Activated CD4-positive, alpha-beta memory T cell treated with anti-CD3 and anti-CD28 coated beads for 36 hours (primary cell): Measurements from ENCODE around the gene NECAB2. TPM values are rescaled to one million over a fixed set of nuclear protein-coding genes. Genes with fewer than 3 reads are reported as not detected.

Experiments
- CTCF ChIA-PET: fragments of 350-600 bp; sonication (Branson Sonifier 250); formaldehyde crosslinking; loops from one replicate; lab custom pipeline; 2021; ENCODE audit warnings: antibody characterized with exemption, inconsistent platforms; lab: Charles Lee
- POLR2A ChIA-PET: fragments of 350-600 bp; sonication (Branson Sonifier 250); formaldehyde crosslinking; loops from one replicate; lab custom pipeline; 2021; ENCODE audit warnings: antibody characterized with exemption; lab: Charles Lee
- DNase-seq: peaks from one replicate; pipeline ENCODE4 v3.0.0-alpha.2; 2020
- H3K27ac Mint-ChIP-seq: one replicate; pipeline ENCODE4 v1.8.0; 2021; ENCODE audit warnings: mixed read lengths
- H3K27me3 Mint-ChIP-seq: one replicate; pipeline ENCODE4 v1.8.0; 2021; ENCODE audit warnings: mixed read lengths
- H3K36me3 Mint-ChIP-seq: one replicate; pipeline ENCODE4 v1.8.0; 2021; ENCODE audit warnings: mixed read lengths
- H3K4me1 Mint-ChIP-seq: one replicate; pipeline ENCODE4 v1.8.0; 2021; ENCODE audit warnings: low read depth, mixed read lengths
- H3K4me3 Mint-ChIP-seq: one replicate; pipeline ENCODE4 v1.8.0; 2021; ENCODE audit warnings: mild to moderate bottlenecking, mixed read lengths
- H3K9me3 Mint-ChIP-seq: one replicate; pipeline ENCODE4 v1.8.0; 2021; ENCODE audit warnings: mixed read lengths
- intact Hi-C: fragments of 100-400 bp; cut with micrococcal nuclease; formaldehyde crosslinking; loops from one replicate; pipeline ENCODE4 v1.15.1; 2023
- total RNA-seq, 2 experiments: library from RNA; stranded (reverse); gene quantifications; one replicate each; pipeline ENCODE4 v1.2.3, GENCODE V29; 2021

Gene NECAB2
- total RNA-seq, 2 experiments from 2014 or later, result not detected

GRCh38 chr16:84009282-84009681 lies 41.2 kb downstream of the NECAB2 start:
- no peaks in the 10 kb centered on the region for H3K9me3 Mint-ChIP-seq
- H3K4me3 Mint-ChIP-seq, result no peak overlapping the region
- no peaks in the 10 kb centered on the region for H3K36me3 Mint-ChIP-seq
- intact Hi-C loops, result no loop called here
- H3K27me3 Mint-ChIP-seq, result peaks cover 4% of the 10 kb centered on the region
- DNase-seq, result no peak
- POLR2A ChIA-PET, result no interaction called here
- H3K4me1 Mint-ChIP-seq, result peaks cover 4% of the 10 kb centered on the region
- no peak overlapping the region for H3K27ac Mint-ChIP-seq
- CTCF ChIA-PET, result no interaction called here

- CTCF ChIA-PET, result interaction anchor here (0.6 to 1.7 kb wide), 4 partner anchors 52 to 173 kb away, joined by 3 to 6 read pairs (median 4); partner anchors contain the start of gene TAF1C
- Mint-ChIP-seq H3K9me3 (peaks cover 5% of the 10 kb centered on the region), H3K4me1 (peaks cover 9% of the 10 kb centered on the region), H3K27me3 (peaks cover 4% of the 10 kb centered on the region), H3K27ac (no peak overlapping the region), H3K36me3 (no peaks in the 10 kb centered on the region), H3K4me3 (no peak overlapping the region)
- intact Hi-C loops, result no loop called here
- peak; percentile 85 for DNase-seq
- POLR2A ChIA-PET, result no interaction called here
These were observed 45.9 kb downstream of the NECAB2 start for GRCh38 chr16:84013787-84014569.

DNA sequence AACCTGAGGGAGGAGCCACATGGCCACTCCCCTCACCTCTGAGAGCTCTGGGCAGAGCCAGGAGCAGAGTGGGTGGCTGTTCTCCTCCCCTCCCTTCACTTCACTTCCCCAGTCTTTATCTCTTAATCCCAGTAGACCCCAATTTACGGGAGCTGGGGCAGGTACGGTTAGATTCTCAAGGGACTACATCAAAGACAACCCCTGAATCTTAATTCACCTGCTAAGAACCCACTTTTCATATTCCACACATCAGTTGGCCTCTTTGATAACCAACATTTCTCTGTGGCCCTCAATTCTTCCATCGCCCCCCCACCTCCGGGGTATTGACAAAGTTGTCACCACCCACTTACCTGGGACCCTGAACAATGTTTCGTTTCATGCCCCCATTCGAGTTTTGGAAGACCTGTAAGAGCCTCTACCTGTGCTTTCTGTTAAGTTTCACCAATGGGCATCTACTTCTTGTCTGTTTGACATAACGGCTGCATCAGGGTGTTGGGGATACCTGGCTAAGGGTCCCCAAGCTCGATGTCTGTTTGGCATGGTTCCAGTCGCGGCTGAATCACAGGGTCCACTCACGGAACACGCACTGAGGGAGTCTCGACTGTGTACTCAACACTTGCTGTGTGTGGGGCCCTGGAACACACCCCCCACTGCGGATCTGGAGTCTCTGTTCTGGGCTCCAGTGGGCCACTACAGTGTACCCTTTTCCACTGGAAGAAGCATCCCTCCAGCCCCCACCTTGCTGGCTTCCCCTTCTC lies 46.7 kb downstream of the NECAB2 start:
- intact Hi-C loops, result no loop called here
- Mint-ChIP-seq H3K36me3 (no peaks in the 10 kb centered on the region), H3K27ac (no peak overlapping the region), H3K27me3 (peaks cover 4% of the 10 kb centered on the region), H3K4me3 (no peak overlapping the region), H3K9me3 (peaks cover 5% of the 10 kb centered on the region), H3K4me1 (peaks cover 9% of the 10 kb centered on the region)
- ChIA-PET CTCF (interaction anchor here (0.6 to 1.7 kb wide), 4 partner anchors 51 to 172 kb away, joined by 3 to 6 read pairs (median 4); partner anchors contain the start of gene TAF1C), POLR2A (no interaction called here)
- no peak for DNase-seq

GRCh38 chr16:84015399-84015798 lies 47.4 kb downstream of the NECAB2 start:
- Mint-ChIP-seq H3K4me1 (peaks cover 9% of the 10 kb centered on the region), H3K4me3 (no peak overlapping the region), H3K27me3 (peaks cover 4% of the 10 kb centered on the region), H3K36me3 (no peaks in the 10 kb centered on the region), H3K9me3 (peaks cover 5% of the 10 kb centered on the region), H3K27ac (no peak overlapping the region)
- DNase-seq, result no peak
- ChIA-PET POLR2A (interaction anchor here (0.6 kb wide), 1 partner anchor 179 kb away, joined by 3 read pairs; no protein-coding TSS in a partner anchor), CTCF (no interaction called here)
- intact Hi-C loops, result no loop called here

GRCh38 chr16:84016477-84016876 lies 48.4 kb downstream of the NECAB2 start:
- H3K36me3 Mint-ChIP-seq, result peaks cover 2% of the 10 kb centered on the region
- no peak for DNase-seq
- H3K4me3 Mint-ChIP-seq, result no peak overlapping the region
- ChIA-PET CTCF (no interaction called here), POLR2A (no interaction called here)
- intact Hi-C loops, result no loop called here
- peaks cover 5% of the 10 kb centered on the region for H3K27me3 Mint-ChIP-seq
- H3K4me1 Mint-ChIP-seq, result peaks cover 9% of the 10 kb centered on the region
- no peak overlapping the region for H3K27ac Mint-ChIP-seq
- peaks cover 11% of the 10 kb centered on the region for H3K9me3 Mint-ChIP-seq

- ChIA-PET CTCF (no interaction called here), POLR2A (interaction anchor here (0.7 kb wide), 1 partner anchor 26 kb away, joined by 3 read pairs; no protein-coding TSS in a partner anchor)
- peaks cover 9% of the 10 kb centered on the region for H3K4me1 Mint-ChIP-seq
These were observed 50.7 kb downstream of the NECAB2 start for GRCh38 chr16:84018710-84019109.

DNA sequence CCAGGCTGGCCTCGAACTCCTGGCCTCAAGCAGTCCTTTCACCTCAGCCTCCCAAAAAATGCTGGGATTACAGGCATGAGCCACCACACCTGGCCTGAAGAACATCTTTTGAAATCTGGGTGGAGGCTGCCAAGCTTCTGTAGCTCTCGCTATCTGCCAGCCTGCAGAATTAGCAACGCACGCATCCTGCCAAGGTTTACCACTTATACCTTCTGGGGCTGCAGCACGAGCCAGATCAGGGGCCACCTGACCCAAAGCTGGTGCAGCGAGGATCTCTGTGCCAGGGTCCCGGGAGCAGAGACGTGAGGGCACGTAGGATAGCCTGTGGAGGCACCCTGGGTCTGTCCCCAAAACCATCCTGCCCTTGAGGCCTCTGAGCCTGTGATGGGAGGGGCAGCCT lies 52.3 kb downstream of the NECAB2 start:
- Mint-ChIP-seq H3K9me3 (peaks cover 16% of the 10 kb centered on the region), H3K27ac (no peak overlapping the region), H3K36me3 (peaks cover 3% of the 10 kb centered on the region), H3K4me1 (no peaks in the 10 kb centered on the region), H3K4me3 (no peak overlapping the region), H3K27me3 (peaks cover 10% of the 10 kb centered on the region)
- no peak for DNase-seq
- ChIA-PET CTCF (interaction anchor here (1.4 kb wide), 1 partner anchor 46 kb away, joined by 3 read pairs; no protein-coding TSS in a partner anchor), POLR2A (no interaction called here)
- intact Hi-C loops, result no loop called here

More at GRCh38 chr16:84018710-84019109, 50.7 kb downstream of the NECAB2 start:
- H3K4me3 Mint-ChIP-seq, result no peak overlapping the region
- H3K27ac Mint-ChIP-seq, result no peak overlapping the region
- intact Hi-C loops, result no loop called here
- H3K27me3 Mint-ChIP-seq, result peaks cover 10% of the 10 kb centered on the region
- peaks cover 16% of the 10 kb centered on the region for H3K9me3 Mint-ChIP-seq
- DNase-seq, result no peak
- peaks cover 3% of the 10 kb centered on the region for H3K36me3 Mint-ChIP-seq

DNA sequence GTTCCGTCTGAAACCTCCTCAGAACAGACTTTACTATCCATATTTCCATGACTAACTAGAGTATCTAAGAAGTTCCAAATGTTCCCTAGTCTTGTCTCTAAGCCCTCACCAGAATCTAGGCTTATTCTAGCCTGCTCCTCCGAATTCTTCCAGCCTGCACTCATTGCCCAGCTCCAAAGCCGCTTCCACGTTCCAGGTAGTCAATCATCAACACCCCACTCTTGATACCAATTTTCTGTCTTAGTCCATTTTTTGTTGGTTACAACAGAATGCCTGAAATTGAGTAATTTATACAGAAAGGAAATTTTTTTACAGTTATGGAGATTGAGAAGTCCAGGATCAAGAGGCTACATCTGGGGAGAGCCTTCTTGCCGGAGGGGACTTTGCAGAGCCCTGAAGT lies 53.4 kb downstream of the NECAB2 start:
- Mint-ChIP-seq H3K9me3 (peaks cover 16% of the 10 kb centered on the region), H3K27me3 (peaks cover 10% of the 10 kb centered on the region), H3K4me1 (no peaks in the 10 kb centered on the region), H3K27ac (no peak overlapping the region), H3K4me3 (no peak overlapping the region), H3K36me3 (peaks cover 3% of the 10 kb centered on the region)
- ChIA-PET POLR2A (no interaction called here), CTCF (interaction anchor here (1.4 kb wide), 1 partner anchor 45 kb away, joined by 3 read pairs; no protein-coding TSS in a partner anchor)
- DNase-seq, result no peak
- intact Hi-C loops, result no loop called here

- Mint-ChIP-seq H3K4me3 (no peak overlapping the region), H3K4me1 (no peaks in the 10 kb centered on the region), H3K27ac (no peak overlapping the region), H3K27me3 (peaks cover 11% of the 10 kb centered on the region), H3K36me3 (peaks cover 3% of the 10 kb centered on the region), H3K9me3 (peaks cover 16% of the 10 kb centered on the region)
- CTCF ChIA-PET, result no interaction called here
- no peak for DNase-seq
- POLR2A ChIA-PET, result interaction anchor here (0.6 kb wide), 1 partner anchor 133 kb away, joined by 10 read pairs; no protein-coding TSS in a partner anchor
- intact Hi-C loops, result no loop called here
These were observed 54.6 kb downstream of the NECAB2 start for GRCh38 chr16:84022644-84023043.

DNA sequence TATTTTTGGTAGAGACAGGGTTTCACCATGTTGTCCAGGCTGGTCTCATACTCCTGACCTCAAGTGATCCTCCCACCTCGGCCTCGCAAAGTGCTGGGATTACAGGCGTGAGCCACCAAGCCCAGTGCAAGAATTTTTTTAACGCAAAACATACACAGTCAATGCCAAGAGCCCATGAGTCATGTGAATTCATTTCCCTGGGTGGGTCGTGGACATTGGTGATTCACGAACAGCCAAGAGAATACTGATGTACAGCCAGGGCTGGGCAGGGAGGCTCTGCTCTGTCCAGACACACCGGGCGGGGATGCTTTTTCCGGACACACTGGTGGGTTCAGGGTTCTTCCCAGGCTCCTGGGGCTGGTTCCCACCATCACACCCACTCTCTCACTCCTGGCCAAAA lies 56.8 kb downstream of the NECAB2 start:
- DNase-seq, result no peak
- Mint-ChIP-seq H3K4me3 (no peak overlapping the region), H3K4me1 (peaks cover 5% of the 10 kb centered on the region), H3K36me3 (peaks cover 3% of the 10 kb centered on the region), H3K27me3 (peaks cover 12% of the 10 kb centered on the region), H3K27ac (no peak overlapping the region), H3K9me3 (peaks cover 11% of the 10 kb centered on the region)
- ChIA-PET POLR2A (no interaction called here), CTCF (no interaction called here)
- intact Hi-C loops, result no loop called here

DNA sequence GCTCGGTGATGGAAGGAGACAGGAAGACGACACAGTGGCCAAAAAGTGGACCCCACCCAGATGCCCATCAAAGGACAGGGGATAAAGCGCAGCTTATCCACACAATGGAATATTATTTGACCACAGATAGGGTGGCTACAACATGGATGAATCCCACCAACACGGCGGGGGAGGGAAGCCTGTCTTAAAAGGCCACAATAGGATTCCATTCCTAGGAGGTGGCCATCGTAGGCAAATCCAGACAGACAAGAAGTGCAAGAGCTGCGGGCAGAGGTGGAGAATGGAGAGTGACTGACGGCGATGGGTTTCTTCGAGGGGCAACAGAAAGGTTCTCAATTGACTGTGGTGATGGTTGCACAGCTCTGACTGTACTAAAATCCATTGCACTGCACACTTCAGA lies 58.6 kb downstream of the NECAB2 start:
- H3K36me3 Mint-ChIP-seq, result no peaks in the 10 kb centered on the region
- peaks cover 4% of the 10 kb centered on the region for H3K9me3 Mint-ChIP-seq
- H3K4me3 Mint-ChIP-seq, result no peak overlapping the region
- DNase-seq, result no peak
- no peak overlapping the region for H3K27ac Mint-ChIP-seq
- POLR2A ChIA-PET, result no interaction called here
- peaks cover 9% of the 10 kb centered on the region for H3K4me1 Mint-ChIP-seq
- peaks cover 14% of the 10 kb centered on the region for H3K27me3 Mint-ChIP-seq
- intact Hi-C loops, result no loop called here
- CTCF ChIA-PET, result no interaction called here

GRCh38 chr16:84027625-84028024 lies 59.6 kb downstream of the NECAB2 start:
- DNase-seq, result no peak
- intact Hi-C loops, result no loop called here
- peaks cover 9% of the 10 kb centered on the region for H3K4me1 Mint-ChIP-seq
- H3K36me3 Mint-ChIP-seq, result no peaks in the 10 kb centered on the region
- CTCF ChIA-PET, result no interaction called here
- no peak overlapping the region for H3K4me3 Mint-ChIP-seq
- POLR2A ChIA-PET, result no interaction called here
- H3K9me3 Mint-ChIP-seq, result no peaks in the 10 kb centered on the region
- H3K27ac Mint-ChIP-seq, result no peak overlapping the region
- H3K27me3 Mint-ChIP-seq, result peaks cover 15% of the 10 kb centered on the region
